SU-DHL-6 (cell line): Measurements from ENCODE around the gene DDX28.

Source experiments
- EZH2phosphoT487 ChIP-seq: fragments of 200-600 bp; sonication (generic), shearing (Covaris generic); conservative IDR thresholded peaks from 2 replicates; pipeline ENCODE4 v1.6.1; 2018; ENCODE audit warnings: mild to moderate bottlenecking, antibody characterized with exemption, low read length, moderate library complexity, mixed read lengths
- TF ChIP-seq, protein P1 (sequence below): fragments of 200-600 bp; sonication (generic); IDR thresholded peaks from one replicate; pipeline ENCODE4 v1.5.1; 2017; ENCODE audit warnings: antibody characterized with exemption, mild to moderate bottlenecking, low read length, moderate library complexity; ENCODE audit not compliant: insufficient read depth, poor library complexity, severe bottlenecking

DNA sequence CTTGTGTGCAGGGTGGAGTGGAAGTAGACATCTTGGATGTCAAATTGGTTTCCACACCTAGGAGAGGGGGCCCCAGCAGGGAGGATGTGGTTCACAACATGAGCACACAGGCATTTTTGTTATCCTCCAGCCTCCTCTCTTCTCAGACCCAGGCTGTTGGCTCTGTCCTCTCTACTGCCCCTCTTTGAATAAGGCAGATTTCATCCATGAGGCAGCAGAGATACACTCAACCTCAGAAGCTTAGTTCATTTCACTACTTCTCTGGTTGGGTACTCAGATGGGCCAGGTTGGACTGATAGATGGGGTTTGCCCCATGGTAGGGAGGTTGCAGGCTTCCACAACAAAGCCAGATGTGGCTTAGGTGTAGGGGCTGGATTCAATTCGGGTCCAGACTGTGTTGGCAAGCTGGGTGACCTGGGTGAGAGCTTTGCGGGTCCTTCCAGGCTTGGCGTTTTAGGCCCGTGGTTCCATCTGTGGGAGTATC, 39.9 kb upstream of the DDX28 start:
- TF ChIP-seq, protein P1, sequence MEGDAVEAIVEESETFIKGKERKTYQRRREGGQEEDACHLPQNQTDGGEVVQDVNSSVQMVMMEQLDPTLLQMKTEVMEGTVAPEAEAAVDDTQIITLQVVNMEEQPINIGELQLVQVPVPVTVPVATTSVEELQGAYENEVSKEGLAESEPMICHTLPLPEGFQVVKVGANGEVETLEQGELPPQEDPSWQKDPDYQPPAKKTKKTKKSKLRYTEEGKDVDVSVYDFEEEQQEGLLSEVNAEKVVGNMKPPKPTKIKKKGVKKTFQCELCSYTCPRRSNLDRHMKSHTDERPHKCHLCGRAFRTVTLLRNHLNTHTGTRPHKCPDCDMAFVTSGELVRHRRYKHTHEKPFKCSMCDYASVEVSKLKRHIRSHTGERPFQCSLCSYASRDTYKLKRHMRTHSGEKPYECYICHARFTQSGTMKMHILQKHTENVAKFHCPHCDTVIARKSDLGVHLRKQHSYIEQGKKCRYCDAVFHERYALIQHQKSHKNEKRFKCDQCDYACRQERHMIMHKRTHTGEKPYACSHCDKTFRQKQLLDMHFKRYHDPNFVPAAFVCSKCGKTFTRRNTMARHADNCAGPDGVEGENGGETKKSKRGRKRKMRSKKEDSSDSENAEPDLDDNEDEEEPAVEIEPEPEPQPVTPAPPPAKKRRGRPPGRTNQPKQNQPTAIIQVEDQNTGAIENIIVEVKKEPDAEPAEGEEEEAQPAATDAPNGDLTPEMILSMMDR = no peak
- TF ChIP-seq EZH2phosphoT487 = no peak
